Astrocyte of the spinal cord (primary cell): Measurements from ENCODE around the gene BPNT1.

Experiments used
- DNase-seq: peaks from one replicate; pipeline ENCODE4 v3.0.0; 2011; ENCODE audit warnings: low read depth, low spot score
- H3K4me3 ChIP-seq: 2 replicates; pipeline ENCODE4 v1.5.1; 2011; ENCODE audit warnings: low read depth, mild to moderate bottlenecking, low read length, moderate library complexity
- CTCF ChIP-seq: IDR thresholded peaks from 2 replicates; pipeline ENCODE4 v1.5.1; 2012; ENCODE audit warnings: low read depth, mild to moderate bottlenecking, low read length, inconsistent platforms
- in situ Hi-C: cut with HindIII; loops from 2 replicates; pipeline ENCODE4 v1.10.0; 2017; ENCODE audit warnings: low sequenced_read_pairs

Gene BPNT1

DNA sequence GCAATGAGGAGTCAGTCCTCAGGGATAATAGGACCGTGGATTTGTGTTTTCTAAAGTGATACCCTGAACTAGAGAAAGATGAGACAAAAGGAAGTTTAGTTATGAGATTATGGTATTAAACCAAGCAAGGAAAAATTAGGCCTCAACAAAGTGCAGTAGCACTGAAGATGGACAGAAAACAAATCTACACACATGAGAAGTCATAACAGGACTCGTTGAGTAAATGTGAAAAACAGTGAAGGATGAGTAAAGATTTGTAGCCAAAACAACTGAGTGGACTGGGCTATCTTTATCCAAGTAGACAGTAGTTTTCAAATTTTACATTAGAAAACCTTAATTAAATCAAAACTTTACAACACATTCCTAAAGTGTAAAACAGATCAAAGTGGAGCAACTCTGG is 58.3 kb downstream of the BPNT1 start:
- H3K4me3 ChIP-seq = no peak overlapping the region
- TF ChIP-seq CTCF = no peak
- in situ Hi-C loops = no loop called here
- no peak for DNase-seq

DNA sequence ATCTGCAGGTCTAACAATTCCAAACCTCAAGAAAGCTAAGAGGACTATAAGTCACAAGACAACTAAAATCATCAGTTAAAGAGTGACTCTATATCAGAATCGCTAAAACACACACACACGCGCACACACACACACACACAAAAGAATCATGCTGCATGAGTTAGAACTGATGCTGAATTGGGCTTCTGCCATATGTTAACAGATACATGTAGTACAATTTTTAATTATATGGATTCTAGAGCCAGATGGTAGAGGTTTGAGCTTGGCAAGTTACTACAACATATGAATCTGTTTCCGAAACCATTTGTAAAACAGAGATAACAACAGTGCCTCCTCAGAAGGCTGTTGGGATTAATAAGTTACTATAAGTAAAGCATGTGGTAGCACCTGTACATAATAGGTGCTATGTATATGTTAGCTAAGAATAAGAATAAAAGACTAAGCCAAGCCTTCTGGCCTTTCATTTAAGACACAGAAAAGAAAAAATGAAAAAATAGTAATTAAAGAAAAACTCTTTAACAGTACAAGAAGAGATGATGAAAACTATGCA is 61.2 kb downstream of the BPNT1 start:
- no peak for TF ChIP-seq CTCF
- in situ Hi-C loops = no loop called here
- DNase-seq = no peak
- H3K4me3 ChIP-seq = no peak overlapping the region

- in situ Hi-C loops = no loop called here
- H3K4me3 ChIP-seq = no peak overlapping the region
- DNase-seq = no peak
- TF ChIP-seq CTCF = no peak
These were observed 70.5 kb downstream of the BPNT1 start for GRCh38 chr1:220019071-220019470.

GRCh38 chr1:220013497-220013896 is 76.1 kb downstream of the BPNT1 start:
- in situ Hi-C loops = no loop called here
- peak; percentile 54 for DNase-seq
- TF ChIP-seq CTCF = no peak
- H3K4me3 ChIP-seq = no peak overlapping the region

- in situ Hi-C loops = no loop called here
- no peak for TF ChIP-seq CTCF
- DNase-seq = peak; percentile 19
- no peak overlapping the region for H3K4me3 ChIP-seq
These were observed 77.3 kb downstream of the BPNT1 start for GRCh38 chr1:220012259-220012658.

GRCh38 chr1:220011620-220012019 is 78.0 kb downstream of the BPNT1 start:
- no peak for TF ChIP-seq CTCF
- no peak overlapping the region for H3K4me3 ChIP-seq
- no peak for DNase-seq
- in situ Hi-C loops = no loop called here
